Gastrocnemius medialis (tissue), 4 donors: ENCODE measurements around the gene KLF9. TPM values are rescaled to one million over a fixed set of nuclear protein-coding genes. Genes with fewer than 3 reads are reported as not detected.
A peak's percentile ranks its signal among the peaks of the same experiment; 100 is the strongest.

Experiments used
- ATAC-seq, 2 donors: fragments of 150-250 bp; one replicate each; pipeline ENCODE4 v1.9.1; 2016
- DNase-seq, 2 donors: peaks; one replicate each; pipeline ENCODE4 v3.0.0-alpha.2; 2019
- H3K27ac ChIP-seq, 4 donors: fragments of 200-600 bp; sonication (generic); 1 replicate in 1 of 4; 2 replicates in 3 of 4; pipeline ENCODE4 v1.5.1; 2016 to 2018; ENCODE audit warnings: mild to moderate bottlenecking in 2 of 4, moderate library complexity in 1 of 4
- H3K27me3 ChIP-seq, 3 donors: fragments of 200-600 bp; sonication (generic) in 2 of 3; 1 replicate in 1 of 3; 2 replicates in 2 of 3; pipeline versions ENCODE4 v1.5.1 to v1.6.0; 2016 to 2019; ENCODE audit warnings: mild to moderate bottlenecking in 1 of 3, moderate library complexity in 1 of 3
- H3K36me3 ChIP-seq, 2 donors: fragments of 200-600 bp; sonication (generic) in 1 of 2; one replicate each; pipeline ENCODE4 v1.5.1; 2017 to 2018
- H3K4me1 ChIP-seq, 2 donors: fragments of 200-600 bp; sonication (generic) in 1 of 2; one replicate each; pipeline ENCODE4 v1.5.1; 2016 to 2017; ENCODE audit warnings: mild to moderate bottlenecking in 2 of 2
- H3K4me3 ChIP-seq, 4 donors: fragments of 200-600 bp; sonication (generic) in 3 of 4; 1 replicate in 1 of 4; 2 replicates in 3 of 4; pipeline ENCODE4 v1.5.1; 2016 to 2019; ENCODE audit warnings: mild to moderate bottlenecking in 2 of 4
- H3K9me3 ChIP-seq, 3 donors: fragments of 200-600 bp; sonication (generic) in 2 of 3; 1 replicate in 1 of 3; 2 replicates in 2 of 3; pipeline ENCODE4 v1.5.1; 2016 to 2019
- POLR2A ChIP-seq, 2 donors: fragments of 450-650 bp; IDR thresholded peaks; one replicate each; pipeline ENCODE4 v1.6.1; 2017; ENCODE audit warnings: antibody characterized with exemption in 2 of 2, mild to moderate bottlenecking in 2 of 2, moderate library complexity in 2 of 2
- in situ Hi-C, 4 donors: fragments of 200-750 bp; cut with MboI; loops; one replicate each; pipeline versions ENCODE4 v1.15.0 to v1.8.0; 2017; ENCODE audit warnings: low sequenced_read_pairs in 4 of 4
- intact Hi-C: fragments of 100-400 bp; cut with DNase I; formaldehyde crosslinking; loops from one replicate; pipeline ENCODE4 v1.15.1; 2023; ENCODE audit warnings: low total_unique reads
- total RNA-seq, 4 donors: library from RNA; depleted of rRNA; stranded (reverse); fragments of >200 nt; gene quantifications; one replicate each; pipeline versions ENCODE4 v1.1.0 to v1.2.3, GENCODE V29; 2016
- TF ChIP-seq, protein P1 (sequence below), 5 experiments: fragments of 450-650 bp in 3 of 5; fragments of 200-600 bp in 2 of 5; sonication (generic) in 2 of 5; IDR thresholded peaks in 4 of 5; conservative IDR thresholded peaks in 1 of 5; 1 replicate in 4 of 5; 2 replicates in 1 of 5; pipeline ENCODE4 v1.5.1; 2016 to 2019; ENCODE audit warnings: antibody characterized with exemption in 5 of 5, mild to moderate bottlenecking in 3 of 5, moderate library complexity in 3 of 5

Gene KLF9
- total RNA-seq, 4 donors from 2014 or later: 122 to 174 (median 169) TPM

GRCh38 chr9:70406434-70406862 lies 8.0 kb downstream of the KLF9 start:
- H3K9me3 ChIP-seq: no peaks in the 10 kb centered on the region
- intact Hi-C loops: no loop called here
- in situ Hi-C loops: loop anchor here in 1 of 4 donors (10.0 kb wide), 1 partner anchor 198 kb away; no protein-coding TSS in a partner anchor
- no peak for ATAC-seq
- no peak for TF ChIP-seq POLR2A (IDR thresholded peaks at IDR 0.05)
- TF ChIP-seq, protein P1, sequence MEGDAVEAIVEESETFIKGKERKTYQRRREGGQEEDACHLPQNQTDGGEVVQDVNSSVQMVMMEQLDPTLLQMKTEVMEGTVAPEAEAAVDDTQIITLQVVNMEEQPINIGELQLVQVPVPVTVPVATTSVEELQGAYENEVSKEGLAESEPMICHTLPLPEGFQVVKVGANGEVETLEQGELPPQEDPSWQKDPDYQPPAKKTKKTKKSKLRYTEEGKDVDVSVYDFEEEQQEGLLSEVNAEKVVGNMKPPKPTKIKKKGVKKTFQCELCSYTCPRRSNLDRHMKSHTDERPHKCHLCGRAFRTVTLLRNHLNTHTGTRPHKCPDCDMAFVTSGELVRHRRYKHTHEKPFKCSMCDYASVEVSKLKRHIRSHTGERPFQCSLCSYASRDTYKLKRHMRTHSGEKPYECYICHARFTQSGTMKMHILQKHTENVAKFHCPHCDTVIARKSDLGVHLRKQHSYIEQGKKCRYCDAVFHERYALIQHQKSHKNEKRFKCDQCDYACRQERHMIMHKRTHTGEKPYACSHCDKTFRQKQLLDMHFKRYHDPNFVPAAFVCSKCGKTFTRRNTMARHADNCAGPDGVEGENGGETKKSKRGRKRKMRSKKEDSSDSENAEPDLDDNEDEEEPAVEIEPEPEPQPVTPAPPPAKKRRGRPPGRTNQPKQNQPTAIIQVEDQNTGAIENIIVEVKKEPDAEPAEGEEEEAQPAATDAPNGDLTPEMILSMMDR (IDR thresholded peaks at IDR 0.05 in 4 of 5, conservative IDR thresholded peaks at IDR 0.05 in 1 of 5): no peak
- H3K4me1 ChIP-seq: peaks cover 82 to 88% of the 10 kb centered on the region in 2 donors
- H3K36me3 ChIP-seq: no peaks in the 10 kb centered on the region
- H3K4me3 ChIP-seq: peak overlapping the region; percentile 14 to 98 (median 47)
- DNase-seq: no peak
- H3K27ac ChIP-seq: peak overlapping the region; percentile 78 to 100 (median 86)
- no peaks in the 10 kb centered on the region for H3K27me3 ChIP-seq

- DNase-seq (no peak), ATAC-seq (no peak)
- peak overlapping the region; percentile 25 to 98 (median 47) for H3K4me3 ChIP-seq
- no peaks in the 10 kb centered on the region for H3K9me3 ChIP-seq
- TF ChIP-seq, protein P1 (IDR thresholded peaks at IDR 0.05 in 4 of 5, conservative IDR thresholded peaks at IDR 0.05 in 1 of 5): no peak
- no peak for TF ChIP-seq POLR2A (IDR thresholded peaks at IDR 0.05)
- H3K27me3 ChIP-seq: no peaks in the 10 kb centered on the region
- no peaks in the 10 kb centered on the region for H3K36me3 ChIP-seq
- in situ Hi-C loops: loop anchor here in 1 of 4 donors (10.0 kb wide), 1 partner anchor 199 kb away; no protein-coding TSS in a partner anchor
- peak overlapping the region; percentile 78 to 100 (median 86) for H3K27ac ChIP-seq
- peaks cover 88 to 93% of the 10 kb centered on the region in 2 donors for H3K4me1 ChIP-seq
- intact Hi-C loops: no loop called here
These were observed 8.5 kb downstream of the KLF9 start for GRCh38 chr9:70405808-70406433.

DNA sequence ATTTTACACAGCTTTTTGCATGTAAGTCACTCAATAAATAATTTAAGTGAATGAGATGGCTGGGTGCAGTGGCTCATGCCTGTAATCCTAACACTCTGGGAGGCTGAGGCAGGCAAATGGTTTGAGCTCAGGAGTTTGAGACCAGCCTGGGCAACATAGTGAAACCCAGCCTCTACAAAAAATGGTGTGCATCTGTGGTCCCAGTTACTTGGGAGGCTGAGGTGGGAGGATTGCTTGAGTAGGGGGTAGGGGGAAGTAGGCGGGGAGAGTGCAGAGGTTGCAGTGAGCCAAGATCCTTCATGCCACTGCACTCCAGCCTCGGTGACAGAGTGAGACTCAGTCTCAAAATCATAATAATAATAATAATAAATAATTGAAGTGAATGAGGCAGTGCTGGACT lies 10.2 kb downstream of the KLF9 start:
- Histone ChIP-seq H3K27me3 (no peaks in the 10 kb centered on the region), H3K4me3 (peak overlapping the region; percentile 30 to 98 (median 42)), H3K36me3 (no peaks in the 10 kb centered on the region), H3K4me1 (peaks cover 97% of the 10 kb centered on the region in 2 donors), H3K27ac (peak overlapping the region; percentile 78 to 100 (median 86)), H3K9me3 (no peaks in the 10 kb centered on the region)
- ATAC-seq: no peak
- TF ChIP-seq POLR2A (IDR thresholded peaks at IDR 0.05): no peak
- TF ChIP-seq, protein P1 (IDR thresholded peaks at IDR 0.05 in 4 of 5, conservative IDR thresholded peaks at IDR 0.05 in 1 of 5): no peak
- in situ Hi-C loops (loop anchor here in 1 of 4 donors (10.0 kb wide), 1 partner anchor 201 kb away; no protein-coding TSS in a partner anchor), intact Hi-C loops (loop anchor here (5.0 kb wide), 1 partner anchor 52 kb away; no protein-coding TSS in a partner anchor)
- no peak for DNase-seq

GRCh38 chr9:70403618-70404025 lies 10.8 kb downstream of the KLF9 start:
- in situ Hi-C loops: loop anchor here in 1 of 4 donors (10.0 kb wide), 1 partner anchor 201 kb away; no protein-coding TSS in a partner anchor

More at GRCh38 chr9:70403618-70404025, 10.8 kb downstream of the KLF9 start:
- no peaks in the 10 kb centered on the region for H3K27me3 ChIP-seq
- H3K4me3 ChIP-seq: peak overlapping the region; percentile 30 to 98 (median 42)
- peak overlapping the region; percentile 78 to 100 (median 86) for H3K27ac ChIP-seq
- ATAC-seq: peak in 1 of 2 donors; percentile 4
- H3K9me3 ChIP-seq: no peaks in the 10 kb centered on the region
- intact Hi-C loops: loop anchor here (5.0 kb wide), 1 partner anchor 51 kb away; no protein-coding TSS in a partner anchor
- no peaks in the 10 kb centered on the region for H3K36me3 ChIP-seq
- no peak for TF ChIP-seq POLR2A (IDR thresholded peaks at IDR 0.05)
- TF ChIP-seq, protein P1 (IDR thresholded peaks at IDR 0.05 in 4 of 5, conservative IDR thresholded peaks at IDR 0.05 in 1 of 5): no peak
- H3K4me1 ChIP-seq: peaks cover 100% of the 10 kb centered on the region in 2 donors
- no peak for DNase-seq
